ENCODE measurements around the gene TNNI3K. TPM values are rescaled to one million over a fixed set of nuclear protein-coding genes. Genes with fewer than 3 reads are reported as not detected.

Gene TNNI3K
- total RNA-seq, 1 experiment from 2014 or later: 0.49 TPM

GRCh38 chr1:74465193-74465681 lies 230.1 kb downstream of the TNNI3K start:
- ATAC-seq: no peak
- no TSS peak for BruUV-seq (replicated peaks)
- Histone ChIP-seq H2AFZ (ENCODE audit: low read depth, low read length, poor library complexity, severe bottlenecking) (no peak overlapping the region), H4K20me1 (ENCODE audit: insufficient read depth) (no peaks in the 10 kb centered on the region), H3K9me2 (ENCODE audit: insufficient read depth) (no peaks in the 10 kb centered on the region), H3K4me2 (ENCODE audit: low read length) (no peak overlapping the region), H3K27ac (ENCODE audit: low read depth, low read length) (no peak overlapping the region), H3K9ac (ENCODE audit: low read length) (no peak overlapping the region), H3K4me3 (replicated peaks in 1 of 2; ENCODE audit: low read depth in 1 of 2, low read length in 2 of 2) (no peak overlapping the region), H3K4me1 (ENCODE audit: control insufficient read depth in 1 of 2, insufficient read depth in 2 of 2, low read length in 2 of 2) (no peaks in the 10 kb centered on the region), H3K36me3 (ENCODE audit: control insufficient read depth in 1 of 2, insufficient read depth in 2 of 2, low read length in 2 of 2) (no peaks in the 10 kb centered on the region), H3K9me3 (ENCODE audit: control insufficient read depth in 1 of 2, insufficient read depth in 1 of 2, low read depth in 1 of 2, low read length in 2 of 2) (no peaks in the 10 kb centered on the region), H3K79me2 (ENCODE audit: insufficient read depth, low read length) (no peaks in the 10 kb centered on the region), H3K27me3 (ENCODE audit: insufficient read depth, low read length) (peaks cover 6% of the 10 kb centered on the region)
- ChIA-PET POLR2A (no interaction called here), RAD21 (ENCODE audit: low non-redundant PET in 1 of 2, low total read pairs in 2 of 2, uncharacterized antibody in 2 of 2, unreplicated experiment in 2 of 2) (no interaction called here), CTCF (no interaction called here)
- DNase-seq (ENCODE audit: low read depth, low spot score): no peak
- intact Hi-C loops (cut with micrococcal nuclease): loop anchor here (5.0 to 10.0 kb wide), 2 partner anchors 222 to 620 kb away; no protein-coding TSS in a partner anchor
- TF ChIP-seq EZH2 (IDR thresholded peaks at IDR 0.05) (no peak), ELF1 (IDR thresholded peaks at IDR 0.05; ENCODE audit: borderline replicate concordance, low read depth) (no peak), CBX3 (IDR thresholded peaks at IDR 0.05; ENCODE audit: low read depth) (no peak), FOSL1 (IDR thresholded peaks at IDR 0.05; ENCODE audit: low read depth) (no peak), MAX (IDR thresholded peaks at IDR 0.05) (no peak), POLR2A (IDR thresholded peaks at IDR 0.05; ENCODE audit: borderline replicate concordance, extremely low read depth, insufficient read depth, insufficient read length) (no peak), ZBTB33 (IDR thresholded peaks at IDR 0.05; ENCODE audit: extremely low read depth, insufficient replicate concordance, low read length) (no peak), ATF3 (IDR thresholded peaks at IDR 0.05) (no peak), CTCF (IDR thresholded peaks at IDR 0.05 in 2 of 3, conservative IDR thresholded peaks at IDR 0.05 in 1 of 3; ENCODE audit: borderline replicate concordance in 1 of 3, insufficient read depth in 1 of 3, low read depth in 2 of 3, low read length in 2 of 3) (no peak), TCF7L2 (IDR thresholded peaks at IDR 0.05; ENCODE audit: borderline replicate concordance, extremely low read depth, insufficient read depth, insufficient read length) (no peak), ZFX (IDR thresholded peaks at IDR 0.05) (no peak), POLR2AphosphoS5 (IDR thresholded peaks at IDR 0.05; ENCODE audit: low read depth, low read length) (no peak), EZH2phosphoT487 (IDR thresholded peaks at IDR 0.05; ENCODE audit: borderline replicate concordance) (no peak), RAD21 (IDR thresholded peaks at IDR 0.05; ENCODE audit: low read depth) (no peak), CEBPB (IDR thresholded peaks at IDR 0.05; ENCODE audit: low read depth) (no peak), YY1 (IDR thresholded peaks at IDR 0.05; ENCODE audit: extremely low read depth, insufficient replicate concordance, low read depth, low read length) (no peak), JUND (IDR thresholded peaks at IDR 0.05) (no peak), SP1 (IDR thresholded peaks at IDR 0.05; ENCODE audit: low read depth) (no peak)
